Measurements from ENCODE around the gene SCN5A. TPM values are rescaled to one million over a fixed set of nuclear protein-coding genes. Genes with fewer than 3 reads are reported as not detected.

Gene SCN5A
- total RNA-seq, 1 experiment from 2014 or later = 0.16 TPM

GRCh38 chr3:38507120-38507519 is 142.4 kb downstream of the SCN5A start:
- Histone ChIP-seq H3K4me1 (no peaks in the 10 kb centered on the region), H3K27me3 (replicated peaks; ENCODE audit: control insufficient read depth, insufficient read depth, low read length) (no peaks in the 10 kb centered on the region), H3K4me3 (ENCODE audit: low read depth, low read length) (no peak overlapping the region), H3K36me3 (ENCODE audit: control insufficient read depth, insufficient read depth, low read length) (no peaks in the 10 kb centered on the region; the same call in 1 of the 2 replicates), H3K9me3 (no peaks in the 10 kb centered on the region)
- H3K4me1 Mint-ChIP-seq (ENCODE audit: low read depth, unreplicated experiment) = no peaks in the 10 kb centered on the region
- H3K4me3 Mint-ChIP-seq (ENCODE audit: unreplicated experiment) = no peak overlapping the region
- DNase-seq = no peak
- H3K36me3 Mint-ChIP-seq (ENCODE audit: insufficient read depth, unreplicated experiment) = peaks cover 13% of the 10 kb centered on the region
- H3K27ac Mint-ChIP-seq (ENCODE audit: unreplicated experiment) = no peak overlapping the region
- TF ChIP-seq, protein P1, sequence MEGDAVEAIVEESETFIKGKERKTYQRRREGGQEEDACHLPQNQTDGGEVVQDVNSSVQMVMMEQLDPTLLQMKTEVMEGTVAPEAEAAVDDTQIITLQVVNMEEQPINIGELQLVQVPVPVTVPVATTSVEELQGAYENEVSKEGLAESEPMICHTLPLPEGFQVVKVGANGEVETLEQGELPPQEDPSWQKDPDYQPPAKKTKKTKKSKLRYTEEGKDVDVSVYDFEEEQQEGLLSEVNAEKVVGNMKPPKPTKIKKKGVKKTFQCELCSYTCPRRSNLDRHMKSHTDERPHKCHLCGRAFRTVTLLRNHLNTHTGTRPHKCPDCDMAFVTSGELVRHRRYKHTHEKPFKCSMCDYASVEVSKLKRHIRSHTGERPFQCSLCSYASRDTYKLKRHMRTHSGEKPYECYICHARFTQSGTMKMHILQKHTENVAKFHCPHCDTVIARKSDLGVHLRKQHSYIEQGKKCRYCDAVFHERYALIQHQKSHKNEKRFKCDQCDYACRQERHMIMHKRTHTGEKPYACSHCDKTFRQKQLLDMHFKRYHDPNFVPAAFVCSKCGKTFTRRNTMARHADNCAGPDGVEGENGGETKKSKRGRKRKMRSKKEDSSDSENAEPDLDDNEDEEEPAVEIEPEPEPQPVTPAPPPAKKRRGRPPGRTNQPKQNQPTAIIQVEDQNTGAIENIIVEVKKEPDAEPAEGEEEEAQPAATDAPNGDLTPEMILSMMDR (IDR thresholded peaks at IDR 0.05; ENCODE audit: insufficient read depth in 1 of 2, low read depth in 1 of 2, low read length in 1 of 2, severe bottlenecking in 1 of 2, unreplicated experiment in 1 of 2) = no peak
- ChIA-PET POLR2A (no interaction called here), CTCF (no interaction called here)
- BruUV-seq (replicated peaks) = no TSS peak
- H3K9me3 Mint-ChIP-seq (ENCODE audit: unreplicated experiment) = no peaks in the 10 kb centered on the region
- intact Hi-C loops (cut with micrococcal nuclease; ENCODE audit: unreplicated experiment) = no loop called here
- H3K27me3 Mint-ChIP-seq (ENCODE audit: insufficient read depth, unreplicated experiment) = no peaks in the 10 kb centered on the region

DNA sequence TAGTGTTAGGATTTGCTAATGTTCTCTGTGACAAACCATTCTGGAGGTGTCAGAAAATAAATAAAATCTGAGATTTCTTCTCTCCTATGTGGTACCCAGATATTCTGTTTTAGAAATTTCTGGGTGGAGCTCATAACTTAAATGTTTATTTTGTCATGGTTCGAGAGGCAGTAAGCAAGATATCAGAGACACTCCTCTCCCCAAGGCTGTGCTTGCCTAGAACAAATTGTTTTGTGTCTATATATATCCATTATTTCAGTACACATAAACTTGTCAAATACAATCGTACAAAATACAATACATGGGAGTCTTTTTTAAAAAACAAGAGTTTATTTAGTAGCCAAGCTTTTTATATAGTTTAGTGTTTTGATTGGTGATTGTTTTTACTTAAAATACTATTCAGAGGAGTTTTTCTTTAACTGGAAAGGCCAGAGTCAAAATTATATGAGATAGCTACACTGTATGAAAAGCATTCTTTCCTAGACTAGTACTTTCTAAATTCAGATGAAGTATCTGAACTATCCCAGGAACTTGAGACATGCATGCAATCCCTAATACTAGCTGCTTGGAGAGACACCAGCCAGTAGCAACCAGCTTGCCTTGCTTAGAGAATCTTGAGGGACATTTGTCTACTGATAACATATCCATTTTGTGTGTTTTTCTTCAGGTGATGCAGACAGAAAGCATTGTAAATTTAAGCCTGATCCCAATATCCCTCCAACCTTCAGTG is 148.6 kb downstream of the SCN5A start:
- DNase-seq = no peak
- Mint-ChIP-seq H3K36me3 (ENCODE audit: insufficient read depth, unreplicated experiment) (peaks cover 11% of the 10 kb centered on the region), H3K27me3 (ENCODE audit: insufficient read depth, unreplicated experiment) (no peaks in the 10 kb centered on the region), H3K27ac (ENCODE audit: unreplicated experiment) (no peak overlapping the region), H3K9me3 (ENCODE audit: unreplicated experiment) (no peaks in the 10 kb centered on the region), H3K4me1 (ENCODE audit: low read depth, unreplicated experiment) (no peaks in the 10 kb centered on the region), H3K4me3 (ENCODE audit: unreplicated experiment) (no peak overlapping the region)
- Histone ChIP-seq H3K4me1 (peaks cover 7% of the 10 kb centered on the region; the same call in 1 of the 2 replicates), H3K9me3 (no peaks in the 10 kb centered on the region), H3K36me3 (ENCODE audit: control insufficient read depth, insufficient read depth, low read length) (no peaks in the 10 kb centered on the region; the same call in 1 of the 2 replicates), H3K4me3 (ENCODE audit: low read depth, low read length) (no peak overlapping the region), H3K27me3 (replicated peaks; ENCODE audit: control insufficient read depth, insufficient read depth, low read length) (no peaks in the 10 kb centered on the region)
- intact Hi-C loops (cut with micrococcal nuclease; ENCODE audit: unreplicated experiment) = no loop called here
- CTCF ChIA-PET = no interaction called here
- no TSS peak for BruUV-seq (replicated peaks)
- POLR2A ChIA-PET = no interaction called here
- TF ChIP-seq, protein P1 (IDR thresholded peaks at IDR 0.05; ENCODE audit: insufficient read depth in 1 of 2, low read depth in 1 of 2, low read length in 1 of 2, severe bottlenecking in 1 of 2, unreplicated experiment in 1 of 2) = no peak

Other genes starting within 250 kb of the SCN5A start
- gene ACVR2B, start 195.8 kb downstream of the SCN5A start, total RNA-seq (2022) = 20.8 and 21.4 TPM in 2 replicates
- gene EXOG, start 153.3 kb downstream of the SCN5A start, total RNA-seq (2022) = 15.7 and 16.2 TPM in 2 replicates
- gene SCN10A, start 166.5 kb upstream of the SCN5A start, total RNA-seq (2022) = not detected in 2 replicates